Right hindlimb (tissue), 1 donor: ENCODE results near the gene ADORA1.

Experiments
- DNase-seq: peaks from one replicate; pipeline ENCODE4 v3.0.0-alpha.2; 2018

Gene ADORA1

GRCh38 chr1:203127666-203128430 is at the start of gene ADORA1:
ADORA1 (plus strand) TSS chr1:203127726; CDS start chr1:203128842, 1,116 bp downstream.
- DNase-seq, result peak; percentile 71

GRCh38 chr1:203077956-203078355 is 49.6 kb upstream of the ADORA1 start:
- no peak for DNase-seq

GRCh38 chr1:203078478-203078877 is 49.0 kb upstream of the ADORA1 start:
- DNase-seq, result no peak

- DNase-seq, result peak; percentile 12
Measured at GRCh38 chr1:203080456-203080855, 47.1 kb upstream of the ADORA1 start.

- peak; percentile 9 for DNase-seq
Measured at GRCh38 chr1:203081465-203082230, 45.9 kb upstream of the ADORA1 start.

- DNase-seq, result no peak
Measured at GRCh38 chr1:203082231-203082505, 45.4 kb upstream of the ADORA1 start.

GRCh38 chr1:203082571-203083462 is 44.7 kb upstream of the ADORA1 start:
- DNase-seq, result peak; percentile 16

- peak; percentile 13 for DNase-seq
Measured at GRCh38 chr1:203083463-203083921, 44.0 kb upstream of the ADORA1 start.

- no peak for DNase-seq
Measured at GRCh38 chr1:203084588-203085527, 42.7 kb upstream of the ADORA1 start.

- peak; percentile 83 for DNase-seq
Measured at GRCh38 chr1:203085528-203086406, 41.8 kb upstream of the ADORA1 start, which contains the start of gene MYOG. MYOG (minus strand) TSS chr1:203086012; CDS start chr1:203085961, 51 bp downstream.

GRCh38 chr1:203086992-203087763 is 40.3 kb upstream of the ADORA1 start:
- no peak for DNase-seq

GRCh38 chr1:203088441-203088840 is 39.1 kb upstream of the ADORA1 start:
- no peak for DNase-seq

GRCh38 chr1:203089001-203089650 is 38.4 kb upstream of the ADORA1 start:
- DNase-seq, result no peak

GRCh38 chr1:203089651-203090045 is 37.9 kb upstream of the ADORA1 start:
- peak; percentile 82 for DNase-seq

GRCh38 chr1:203090421-203091198 is 36.9 kb upstream of the ADORA1 start:
- no peak for DNase-seq

GRCh38 chr1:203091199-203091477 is 36.4 kb upstream of the ADORA1 start:
- DNase-seq, result no peak

GRCh38 chr1:203091761-203092330 is 35.7 kb upstream of the ADORA1 start:
- DNase-seq, result peak; percentile 56

- no peak for DNase-seq
Measured at GRCh38 chr1:203093754-203094410, 33.6 kb upstream of the ADORA1 start.
